Esophagus mucosa (tissue), 1 donor: ENCODE results near the gene JOSD2. TPM values are rescaled to one million over a fixed set of nuclear protein-coding genes. Genes with fewer than 3 reads are reported as not detected.
"Not testable (repeated sequence)": the region's sequence is repeated elsewhere in the genome, so short reads cannot be mapped to it uniquely, and the experiment has no call there.

Source experiments
- ATAC-seq: fragments of 200-7000 bp; cut with Tn5 transposase; one replicate; pipeline ENCODE4 v1.9.1; 2020
- total RNA-seq: library from RNA; stranded (reverse); gene quantifications from one replicate; pipeline ENCODE4 v1.2.4, GENCODE V29; 2023
- donor health status: DM: yes; HTN: yes; CAD: no.

Gene JOSD2
- total RNA-seq, 1 donor from 2014 or later: 38.4 TPM

DNA sequence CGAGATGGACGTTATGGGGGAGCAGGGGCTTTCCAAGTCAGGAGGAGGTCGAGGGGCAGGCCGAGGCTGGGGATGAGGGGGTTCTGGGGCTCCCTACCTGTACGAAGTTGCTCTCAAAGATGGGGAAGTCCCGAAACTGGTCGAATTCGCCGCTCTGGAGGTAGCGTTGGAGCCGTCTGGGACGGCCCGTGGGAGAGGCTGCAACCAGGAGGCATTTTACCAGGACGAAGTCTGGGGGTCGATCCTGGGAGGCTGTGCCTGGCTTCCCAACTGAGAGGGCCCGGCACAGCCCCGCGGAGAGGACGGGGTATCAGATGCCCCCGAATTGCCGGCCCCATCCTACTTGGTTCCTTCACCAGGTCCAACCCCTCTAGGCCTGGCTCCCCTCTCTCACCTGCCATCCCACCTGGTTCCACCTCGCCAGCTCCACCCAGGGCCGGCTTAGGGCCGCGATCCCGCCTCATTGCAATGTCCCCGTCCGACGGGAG lies 35.2 kb downstream of the JOSD2 start:
- no peak for ATAC-seq

DNA sequence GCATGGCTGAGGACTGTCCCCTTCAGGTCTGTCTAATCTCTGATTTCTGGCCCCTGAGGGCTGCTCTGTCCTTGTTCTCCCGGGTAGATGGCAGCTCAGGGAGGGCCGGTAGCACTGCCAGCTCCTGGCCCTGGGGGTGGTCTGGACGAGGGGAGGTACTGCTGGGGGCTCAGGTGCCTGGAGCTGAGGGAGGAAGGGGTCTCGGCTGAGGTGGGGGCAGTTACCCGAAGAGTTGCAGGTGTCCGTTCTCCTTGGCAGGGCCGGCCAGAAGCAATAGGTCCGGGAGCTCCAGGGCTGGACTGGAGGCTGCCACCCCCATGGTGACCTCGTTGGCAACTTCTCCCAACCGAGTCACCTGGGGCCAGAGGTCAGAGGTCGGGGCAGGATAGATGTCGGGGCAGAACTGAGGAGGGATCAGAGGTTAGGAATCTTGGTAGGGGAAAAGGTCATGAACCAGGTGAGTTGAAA lies 35.9 kb downstream of the JOSD2 start:
- ATAC-seq: no peak

DNA sequence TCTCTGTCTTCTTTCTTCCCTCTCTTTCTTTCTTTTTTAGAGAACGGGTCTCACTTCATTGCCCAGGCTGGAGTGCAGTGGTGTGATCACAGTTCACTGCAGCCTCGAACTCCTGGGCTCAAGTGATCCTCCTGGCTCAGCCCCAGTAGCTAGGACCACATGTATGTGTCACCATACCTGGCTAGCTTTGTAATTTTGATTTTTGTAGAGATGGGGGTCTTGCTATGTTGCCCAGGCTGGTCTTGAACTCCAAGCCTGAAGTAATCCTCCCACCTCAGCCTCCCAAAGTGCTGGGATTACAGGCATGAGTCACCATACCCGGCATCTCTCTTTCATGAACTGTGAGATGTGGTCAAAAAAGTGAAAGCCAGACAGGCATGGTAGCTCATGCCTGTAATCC lies 37.7 kb downstream of the JOSD2 start:
- not testable (repeated sequence) for ATAC-seq

DNA sequence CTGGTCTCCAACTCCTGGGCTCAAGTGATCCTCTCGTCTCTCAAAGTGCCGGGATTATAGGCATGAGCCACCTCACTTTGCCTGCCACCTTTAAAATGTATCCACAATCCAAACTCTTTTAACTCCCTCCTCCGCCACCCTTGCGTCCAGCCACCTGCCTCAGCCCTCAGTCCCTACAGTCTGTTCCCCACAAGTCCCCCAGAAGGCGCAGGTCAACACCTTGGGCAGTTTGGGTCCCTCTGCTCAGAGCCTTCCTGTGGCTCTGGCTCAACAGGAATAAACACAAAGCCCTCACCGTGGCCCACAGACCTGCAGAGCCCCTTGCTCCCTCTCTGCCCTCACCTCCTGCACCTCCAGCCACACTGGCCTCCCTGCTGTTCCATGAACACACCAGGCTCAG lies 42.2 kb downstream of the JOSD2 start:
- ATAC-seq: no peak

DNA sequence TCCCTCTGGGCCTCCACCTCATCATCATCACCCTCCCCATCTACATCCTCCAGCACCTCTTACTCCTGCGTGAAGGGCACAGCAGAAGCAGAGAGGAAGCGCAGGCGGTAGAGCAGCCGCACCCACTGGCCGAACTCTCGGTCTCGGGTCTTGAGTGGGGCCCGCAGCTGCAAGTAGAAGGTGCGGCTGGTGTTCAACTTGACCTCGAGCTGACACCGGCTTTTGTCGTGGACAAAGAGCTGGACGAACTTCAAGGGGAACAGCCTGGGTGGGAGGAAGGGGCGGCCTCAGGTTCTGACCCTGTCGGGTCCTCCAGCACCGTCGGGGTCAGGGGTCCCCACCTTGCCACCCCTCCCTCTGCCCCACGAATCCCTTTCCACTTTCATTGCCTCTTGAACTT lies 43.4 kb downstream of the JOSD2 start:
- no peak for ATAC-seq

DNA sequence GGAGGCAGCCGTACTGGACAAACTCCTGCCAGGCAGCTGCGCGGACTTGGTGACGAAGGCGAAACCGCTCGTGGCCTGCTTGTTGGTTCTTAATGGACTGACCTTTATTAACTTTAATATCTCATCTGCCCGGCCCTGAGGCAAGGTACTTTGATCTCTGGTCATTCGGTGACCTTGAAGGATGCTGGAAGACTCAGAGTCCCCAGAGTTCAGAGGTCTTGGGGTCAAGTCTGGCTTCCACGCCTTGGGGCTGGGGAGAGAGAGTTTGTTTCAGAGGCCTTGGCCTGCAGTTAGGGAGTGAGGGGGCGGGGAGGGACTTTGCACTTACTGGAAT lies 44.3 kb downstream of the JOSD2 start:
- ATAC-seq: no peak

DNA sequence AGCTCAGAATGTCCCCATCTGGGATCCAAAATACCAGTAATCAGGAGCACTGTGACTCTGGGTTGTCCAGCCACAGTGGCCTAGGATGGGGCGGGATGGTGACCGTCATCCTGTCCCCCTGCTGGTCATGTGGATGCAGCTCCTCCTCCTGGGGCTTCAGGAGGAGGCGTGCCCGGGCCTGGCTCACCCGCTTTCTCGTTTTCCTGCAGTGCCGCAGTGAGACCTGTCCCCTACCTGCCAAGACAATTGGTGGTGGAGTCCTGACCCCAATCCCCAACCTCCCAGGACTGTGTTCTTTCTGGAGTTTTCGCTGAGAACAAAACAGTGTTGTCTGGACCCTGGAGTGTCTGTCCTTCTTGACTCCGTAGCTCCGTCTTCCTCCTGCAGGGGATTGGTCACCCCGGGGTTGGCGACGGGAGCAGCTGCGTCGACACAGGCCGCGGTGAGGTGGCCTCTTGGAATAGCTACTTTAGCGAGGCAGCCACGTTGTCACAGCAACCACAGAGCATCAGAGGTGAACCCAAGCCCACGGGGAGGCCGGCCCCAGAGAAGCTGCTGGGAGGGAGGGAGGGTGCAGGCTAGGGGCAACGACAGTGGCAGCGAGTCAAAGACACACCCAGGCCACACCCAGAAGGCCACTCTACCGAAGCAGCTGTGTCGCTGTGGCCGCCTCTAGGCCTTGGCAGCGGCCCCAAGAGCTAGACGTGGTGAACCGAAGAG lies 44.8 kb downstream of the JOSD2 start:
- no peak for ATAC-seq

DNA sequence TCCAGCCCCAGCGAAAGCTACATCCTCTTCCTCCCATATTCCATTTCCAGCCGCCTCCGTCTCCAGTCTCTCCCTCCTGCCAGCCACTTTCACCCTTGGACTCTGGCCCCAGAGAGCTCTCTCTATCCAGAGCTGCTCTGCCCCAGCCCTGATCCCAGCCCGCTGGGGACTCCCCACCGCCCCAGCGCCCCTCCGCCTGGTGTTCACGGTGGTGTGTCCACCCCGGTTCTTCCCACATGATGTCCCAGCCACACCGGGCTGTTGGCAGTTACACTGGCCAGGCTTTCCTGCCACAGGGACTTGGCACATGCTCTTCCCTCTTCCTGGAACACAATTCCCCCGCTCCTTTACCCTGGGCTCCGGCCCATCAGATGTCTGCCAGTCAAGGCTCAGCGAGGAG lies 46.0 kb downstream of the JOSD2 start:
- ATAC-seq: no peak

DNA sequence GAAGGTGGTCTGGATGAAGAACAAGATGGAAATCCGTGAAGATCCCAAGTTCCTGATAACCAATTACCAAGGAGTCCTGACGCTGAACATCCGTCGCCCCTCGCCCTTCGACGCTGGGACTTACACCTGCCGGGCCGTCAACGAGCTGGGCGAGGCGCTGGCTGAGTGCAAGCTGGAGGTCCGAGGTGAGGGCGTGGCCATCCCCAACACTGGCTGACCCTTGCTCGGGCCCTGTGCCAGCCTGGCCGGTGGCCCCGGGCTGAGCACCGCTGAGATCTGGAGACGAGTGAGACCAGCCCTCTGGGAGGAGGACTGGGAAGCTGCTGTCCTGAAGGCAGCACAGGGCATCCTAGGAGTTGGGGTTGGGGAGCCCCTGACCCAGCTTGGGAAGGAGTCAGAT lies 46.6 kb downstream of the JOSD2 start:
- no peak for ATAC-seq

DNA sequence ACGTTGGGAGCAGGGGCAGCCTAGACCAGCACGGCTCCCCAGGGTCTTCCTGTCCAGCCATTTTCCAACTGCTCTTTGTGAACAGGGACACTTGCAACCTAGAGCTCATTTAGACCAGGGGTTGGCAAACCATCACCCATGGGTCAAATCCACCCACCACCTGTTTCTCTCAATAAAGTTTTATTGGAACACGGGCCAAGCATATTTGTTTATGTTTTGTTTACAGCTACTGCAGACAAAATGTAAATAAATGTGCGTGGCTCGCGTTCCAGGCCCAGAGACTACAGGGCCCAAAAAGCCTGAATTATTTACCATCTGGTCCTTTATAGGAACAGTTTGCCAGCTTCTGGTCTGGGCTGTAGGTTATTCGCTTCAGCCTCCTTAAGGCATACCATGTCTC lies 48.0 kb downstream of the JOSD2 start:
- no peak for ATAC-seq

DNA sequence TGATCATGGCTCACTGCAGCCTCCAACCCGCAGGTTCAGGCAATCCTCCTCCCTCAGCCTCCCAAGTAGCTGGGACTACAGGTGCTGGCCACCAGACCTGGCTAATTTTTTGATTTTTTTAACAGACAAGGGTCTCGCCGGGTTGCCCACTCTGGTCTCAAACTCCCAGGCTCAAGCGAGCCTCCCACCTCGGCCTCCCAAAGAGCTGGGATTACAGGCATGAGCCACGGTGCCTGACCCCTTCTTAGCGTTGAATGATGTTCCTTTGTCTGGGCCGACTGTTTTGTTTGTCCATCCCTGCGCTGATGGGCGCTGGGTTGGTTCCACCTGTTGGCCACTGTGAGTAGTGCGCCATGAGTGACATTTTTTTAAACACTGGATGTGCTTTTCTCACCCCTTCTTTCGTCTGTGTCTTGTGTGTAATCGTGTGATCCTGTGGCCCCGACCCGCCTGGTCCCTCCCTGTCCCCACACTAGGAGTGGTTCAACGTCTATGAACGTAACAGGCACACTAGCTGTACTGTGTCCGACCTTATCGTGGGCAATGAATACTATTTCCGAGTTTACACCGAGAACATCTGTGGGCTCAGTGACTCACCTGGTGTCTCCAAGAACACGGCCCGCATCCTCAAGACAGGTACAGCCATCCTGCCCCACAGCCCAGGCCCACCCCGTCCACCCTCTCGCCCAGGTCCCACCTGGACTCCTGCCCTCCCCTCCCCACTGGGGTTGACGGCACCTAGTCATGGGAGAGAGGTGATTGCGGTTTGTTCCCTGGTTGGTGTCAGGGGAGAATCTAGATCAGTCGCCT lies 49.7 kb downstream of the JOSD2 start:
- ATAC-seq: peak; percentile 75

DNA sequence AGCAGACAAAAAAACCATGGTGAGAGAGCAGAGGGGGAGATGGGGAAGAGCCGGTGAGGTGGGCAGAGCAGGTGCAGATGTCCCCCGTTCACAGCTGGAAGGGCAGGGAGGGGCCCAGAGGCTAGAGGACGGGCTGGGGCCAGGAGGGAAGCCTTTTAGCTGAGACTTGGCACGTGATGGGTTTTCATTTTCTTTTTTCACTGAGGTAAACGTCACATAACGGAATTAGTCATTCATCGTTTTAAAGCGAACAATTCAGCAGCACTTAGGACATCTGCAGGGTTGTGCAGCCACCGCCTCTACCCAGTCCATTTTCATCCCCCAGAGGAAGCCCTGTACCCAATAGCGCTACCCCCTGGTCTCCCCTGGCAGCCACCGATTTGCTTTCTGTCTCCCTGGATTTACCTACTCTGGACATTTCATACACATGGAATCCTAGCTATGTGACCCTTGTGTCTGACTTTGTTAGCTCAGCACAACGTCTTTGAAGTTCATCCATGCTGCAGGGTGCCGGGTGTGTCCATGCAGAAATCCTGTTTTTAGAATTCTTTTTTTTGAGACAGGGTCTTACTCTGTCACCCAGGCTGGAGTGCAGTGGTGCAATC lies 50.7 kb downstream of the JOSD2 start:
- ATAC-seq: no peak

DNA sequence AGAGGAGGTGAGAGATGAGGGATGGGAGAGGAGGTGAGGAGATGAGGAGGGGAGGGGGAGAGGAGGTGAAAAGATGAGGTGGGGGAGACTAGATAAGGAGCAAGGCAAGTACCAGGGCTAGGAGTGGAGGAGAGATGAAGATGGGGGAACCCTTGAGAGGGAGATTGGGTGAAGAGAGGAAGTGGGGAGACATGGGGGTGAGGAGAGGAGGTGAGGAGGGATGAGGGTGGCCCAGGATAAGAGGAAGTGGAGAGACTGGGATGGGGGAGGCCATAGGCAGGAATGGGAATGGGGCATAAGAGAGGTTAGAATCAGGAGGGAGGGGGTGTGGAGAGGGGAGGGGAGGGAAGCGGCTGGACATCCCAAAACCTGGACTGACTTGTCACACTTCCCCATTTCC lies 51.4 kb downstream of the JOSD2 start:
- no peak for ATAC-seq

DNA sequence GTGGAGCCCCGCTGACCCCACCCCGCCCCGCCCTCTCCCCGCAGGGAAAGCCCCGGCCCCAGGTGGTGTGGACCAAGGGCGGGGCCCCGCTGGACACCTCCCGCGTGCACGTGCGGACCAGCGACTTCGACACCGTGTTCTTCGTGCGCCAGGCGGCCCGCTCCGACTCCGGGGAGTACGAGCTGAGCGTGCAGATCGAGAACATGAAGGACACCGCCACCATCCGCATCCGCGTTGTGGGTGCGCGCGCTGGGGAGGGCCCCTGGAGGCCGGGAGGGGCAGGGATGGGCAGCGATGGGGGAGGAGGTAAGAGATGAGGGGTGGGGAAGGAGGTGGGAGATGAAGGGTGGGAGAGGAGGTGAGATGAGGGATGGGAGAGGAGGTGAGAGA lies 51.9 kb downstream of the JOSD2 start:
- ATAC-seq: no peak

DNA sequence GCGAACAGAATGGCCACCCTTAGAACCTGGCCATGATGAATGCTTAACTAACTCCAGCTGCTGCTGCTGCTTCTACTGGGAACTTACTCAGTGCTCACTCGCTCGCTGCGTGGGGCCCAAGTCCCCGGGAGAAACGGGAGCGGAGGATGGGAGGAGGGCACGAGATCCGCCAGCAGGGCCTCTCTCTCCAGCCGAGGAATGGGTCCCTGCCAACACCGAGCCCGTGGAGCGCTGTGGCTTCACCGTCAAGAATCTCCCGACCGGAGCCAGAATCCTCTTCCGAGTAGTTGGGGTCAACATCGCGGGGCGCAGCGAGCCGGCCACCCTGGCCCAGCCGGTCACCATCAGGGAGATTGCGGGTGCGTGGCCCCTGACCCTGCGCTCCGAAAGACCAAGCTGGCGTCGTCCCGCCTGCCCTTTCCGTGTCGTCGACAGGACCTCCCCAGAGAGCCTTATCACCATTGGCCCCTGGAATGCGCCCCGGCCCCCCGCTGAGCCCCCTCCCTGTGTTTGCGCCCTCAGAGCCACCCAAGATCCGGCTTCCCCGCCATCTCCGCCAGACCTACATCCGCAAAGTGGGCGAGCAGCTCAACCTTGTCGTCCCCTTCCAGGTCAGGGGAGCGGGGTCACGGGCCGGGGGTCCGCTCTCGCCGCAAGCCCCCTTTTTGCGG lies 52.5 kb downstream of the JOSD2 start:
- no peak for ATAC-seq

DNA sequence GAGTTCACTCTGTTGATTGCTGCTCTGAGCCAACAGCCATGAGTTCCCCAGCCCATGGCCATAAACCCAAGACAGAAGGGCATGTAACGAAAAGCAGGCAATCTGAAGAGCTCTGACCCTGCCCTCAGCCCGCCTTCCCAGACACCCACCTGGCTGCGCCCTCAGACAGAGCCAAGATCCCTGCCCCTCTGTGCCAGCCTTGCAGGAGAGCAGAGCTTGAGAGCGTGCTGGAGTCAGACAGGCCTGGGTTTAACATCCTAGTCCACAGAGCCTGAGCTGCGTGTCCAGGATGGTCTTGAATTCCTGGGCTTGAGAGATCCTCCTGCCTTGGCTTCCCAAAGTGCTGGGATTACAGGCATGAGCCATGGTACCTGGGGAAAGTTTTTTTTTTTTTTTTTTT lies 53.7 kb downstream of the JOSD2 start:
- no peak for ATAC-seq

Other genes with a start within 250 kb of the JOSD2 start
- gene KCNC3, start 181.8 kb downstream of the JOSD2 start, total RNA-seq: 0.48 TPM
- 0.40 TPM for gene NAPSA, start 145.6 kb downstream of the JOSD2 start, total RNA-seq
- gene NR1H2, start 134.7 kb downstream of the JOSD2 start, total RNA-seq: 33.4 TPM
- 24.3 TPM for gene POLD1, start 126.8 kb downstream of the JOSD2 start, total RNA-seq
- 0.44 TPM for gene SPIB, start 92.3 kb downstream of the JOSD2 start, total RNA-seq
- gene MYBPC2, start 78.3 kb downstream of the JOSD2 start, total RNA-seq: 0.08 TPM
- 53.8 TPM for gene EMC10, start 34.7 kb downstream of the JOSD2 start, total RNA-seq
- gene GARIN5A, start 34.3 kb downstream of the JOSD2 start, total RNA-seq: 1.1 TPM
- not detected for gene ASPDH, start 2.7 kb upstream of the JOSD2 start, total RNA-seq
- 0.24 TPM for gene LRRC4B, start 57.2 kb upstream of the JOSD2 start, total RNA-seq
- not detected for gene SYT3, start 128.7 kb upstream of the JOSD2 start, total RNA-seq
- gene C19orf81, start 138.3 kb upstream of the JOSD2 start, total RNA-seq: not detected
- gene SHANK1, start 208.6 kb upstream of the JOSD2 start, total RNA-seq: 0.04 TPM
- gene CLEC11A, start 212.2 kb upstream of the JOSD2 start, total RNA-seq: 2.7 TPM